NCI-H2196 (cell line): ENCODE measurements around the gene CTCFL.

ENCODE experiments used
- DNase-seq: peaks from one replicate; lab custom pipeline; 2025; ENCODE audit not compliant: unreplicated experiment; lab: John Stamatoyannopoulos, UW

CTCFL gene

DNA sequence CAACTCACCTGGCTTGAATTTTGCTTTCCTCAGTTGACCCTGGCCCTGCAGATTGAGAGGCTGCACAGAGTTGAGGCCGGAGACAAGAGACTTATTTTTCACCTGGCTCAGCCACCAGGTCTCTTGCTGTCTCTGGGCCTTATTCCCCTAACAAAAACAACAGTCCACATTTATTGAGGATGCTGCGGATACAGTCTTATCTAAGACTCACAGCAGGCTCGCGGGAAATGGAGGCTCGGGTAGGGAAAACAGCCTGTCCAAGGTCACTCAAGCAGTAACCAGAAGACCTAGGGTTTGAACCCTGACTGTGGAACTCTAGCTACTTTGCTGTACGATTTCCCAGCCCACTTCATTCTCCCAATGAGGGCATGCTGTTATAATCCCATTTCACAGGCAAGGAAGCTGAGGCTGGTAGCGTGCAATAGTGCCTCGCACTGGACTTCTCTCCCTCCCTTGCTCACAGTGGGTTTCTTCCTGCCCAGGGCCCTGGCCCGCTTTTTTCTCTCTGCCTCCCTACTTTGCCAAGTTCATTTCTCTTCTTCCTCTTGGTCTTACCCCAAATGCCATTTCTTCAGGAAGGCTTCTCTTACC lies 76.1 kb downstream of the CTCFL start:
- DNase-seq = no peak
